Breast epithelium (tissue), 3 donors: ENCODE measurements around the gene APBB3.

ENCODE experiments used
- POLR2A ChIP-seq: fragments of 450-650 bp; IDR thresholded peaks from one replicate; pipeline ENCODE4 v1.6.1; 2016; ENCODE audit warnings: antibody characterized with exemption, mild to moderate bottlenecking, moderate library complexity
- POLR2AphosphoS5 ChIP-seq, 3 donors: sonication (generic); formaldehyde crosslinking; IDR thresholded peaks; one replicate each; pipeline ENCODE4 v1.6.1; 2017; ENCODE audit warnings: antibody characterized with exemption in 3 of 3
- TF ChIP-seq, protein P1 (sequence below), 3 donors: fragments of 450-650 bp; IDR thresholded peaks; one replicate each; pipeline ENCODE4 v1.5.1; 2016 to 2017; ENCODE audit warnings: antibody characterized with exemption in 3 of 3, mild to moderate bottlenecking in 3 of 3, moderate library complexity in 3 of 3

DNA sequence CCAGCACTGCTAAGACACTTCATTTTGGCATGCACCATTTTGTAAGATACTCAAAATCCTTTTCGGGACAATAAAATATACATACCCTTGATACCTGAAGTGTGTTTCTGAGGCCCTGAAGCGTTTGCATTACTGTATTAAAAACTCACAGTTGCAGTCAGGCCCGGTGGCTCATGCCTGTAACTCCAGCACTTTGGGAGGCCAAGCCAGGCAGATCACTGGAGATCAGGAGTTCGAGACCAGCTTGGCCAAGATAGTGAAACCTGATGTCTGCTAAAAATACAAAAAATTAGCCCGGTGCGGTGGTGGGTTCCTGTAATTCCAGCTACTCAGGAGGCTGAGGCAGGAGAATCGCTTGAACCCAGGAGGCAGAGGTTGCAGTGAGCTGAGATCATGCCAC, 19.4 kb downstream of the APBB3 start:
- TF ChIP-seq POLR2A, result no peak
- TF ChIP-seq, protein P1, sequence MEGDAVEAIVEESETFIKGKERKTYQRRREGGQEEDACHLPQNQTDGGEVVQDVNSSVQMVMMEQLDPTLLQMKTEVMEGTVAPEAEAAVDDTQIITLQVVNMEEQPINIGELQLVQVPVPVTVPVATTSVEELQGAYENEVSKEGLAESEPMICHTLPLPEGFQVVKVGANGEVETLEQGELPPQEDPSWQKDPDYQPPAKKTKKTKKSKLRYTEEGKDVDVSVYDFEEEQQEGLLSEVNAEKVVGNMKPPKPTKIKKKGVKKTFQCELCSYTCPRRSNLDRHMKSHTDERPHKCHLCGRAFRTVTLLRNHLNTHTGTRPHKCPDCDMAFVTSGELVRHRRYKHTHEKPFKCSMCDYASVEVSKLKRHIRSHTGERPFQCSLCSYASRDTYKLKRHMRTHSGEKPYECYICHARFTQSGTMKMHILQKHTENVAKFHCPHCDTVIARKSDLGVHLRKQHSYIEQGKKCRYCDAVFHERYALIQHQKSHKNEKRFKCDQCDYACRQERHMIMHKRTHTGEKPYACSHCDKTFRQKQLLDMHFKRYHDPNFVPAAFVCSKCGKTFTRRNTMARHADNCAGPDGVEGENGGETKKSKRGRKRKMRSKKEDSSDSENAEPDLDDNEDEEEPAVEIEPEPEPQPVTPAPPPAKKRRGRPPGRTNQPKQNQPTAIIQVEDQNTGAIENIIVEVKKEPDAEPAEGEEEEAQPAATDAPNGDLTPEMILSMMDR (IDR thresholded peaks at IDR 0.05), result no peak
- no peak for TF ChIP-seq POLR2AphosphoS5 (IDR thresholded peaks at IDR 0.05)
